ENCODE data around the gene SORBS2.
A peak's percentile ranks its signal among the peaks of the same experiment; 100 is the strongest.

The SORBS2 gene

DNA sequence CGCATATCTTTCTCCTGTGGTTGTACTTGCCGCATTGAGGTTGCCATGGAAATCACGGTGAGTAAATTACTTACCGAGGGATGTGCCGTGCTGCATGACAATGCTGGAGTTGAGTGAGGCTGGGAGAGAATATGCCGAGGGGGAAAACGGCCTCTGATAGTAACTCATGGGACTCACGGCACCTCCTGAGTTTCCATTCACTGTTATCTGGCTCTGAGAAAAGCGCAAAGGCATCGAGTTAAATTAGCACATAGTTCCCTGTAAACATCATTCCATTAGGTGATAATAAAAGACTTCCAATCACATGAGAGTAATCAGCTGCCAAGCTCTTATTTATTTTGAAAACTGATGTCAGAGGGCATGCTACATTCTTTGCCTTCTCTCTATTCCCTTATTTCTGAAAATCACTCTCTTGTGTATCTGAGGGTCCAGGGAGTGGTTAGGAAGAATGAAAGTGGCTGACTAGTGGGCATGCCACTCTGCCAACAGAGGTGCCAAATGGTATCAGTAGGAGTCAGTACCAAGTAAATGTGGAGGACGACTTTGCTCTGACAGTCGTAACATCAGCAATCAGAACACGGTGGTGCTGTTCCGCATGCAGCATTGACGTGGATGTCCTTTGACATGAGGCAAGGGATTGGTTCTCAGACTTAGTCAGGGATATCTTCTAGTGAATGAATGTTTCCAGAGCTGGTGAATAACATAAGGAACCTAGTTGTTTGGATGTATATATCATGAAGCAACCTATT is 149.8 kb downstream of the SORBS2 start:
- no peak overlapping the region for H3K4me3 ChIP-seq
- no peak overlapping the region for H3K27ac ChIP-seq

- no peak overlapping the region for H3K27ac ChIP-seq
- no peak overlapping the region for H3K4me3 ChIP-seq
Measured at GRCh38 chr4:185660340-185660739, 151.7 kb downstream of the SORBS2 start.

DNA sequence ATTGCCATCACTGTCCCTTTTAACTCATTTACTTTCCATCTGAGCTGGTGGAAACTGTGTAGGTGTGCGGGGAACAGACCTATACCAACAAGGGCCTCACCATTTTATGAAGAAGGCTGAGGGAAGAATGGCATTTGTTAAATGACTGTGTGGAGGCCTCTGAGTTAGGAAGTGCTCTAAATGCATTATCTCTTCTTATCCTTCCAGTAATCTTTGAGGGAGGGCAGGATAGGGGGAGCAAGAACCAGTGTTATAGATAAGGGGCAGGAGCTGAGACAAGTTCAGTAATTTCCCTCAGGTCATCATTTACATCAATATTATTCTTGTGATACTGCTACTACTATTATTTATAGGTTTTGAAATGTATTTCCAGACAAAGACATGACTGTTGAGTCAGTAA is 154.3 kb downstream of the SORBS2 start:
- Histone ChIP-seq H3K27ac (peak overlapping the region in 1 of 21 experiments; percentile 19), H3K4me3 (no peak overlapping the region)

GRCh38 chr4:185657183-185657582 is 154.8 kb downstream of the SORBS2 start:
- Histone ChIP-seq H3K27ac (peak overlapping the region in 1 of 21 experiments; percentile 51), H3K4me3 (no peak overlapping the region)

DNA sequence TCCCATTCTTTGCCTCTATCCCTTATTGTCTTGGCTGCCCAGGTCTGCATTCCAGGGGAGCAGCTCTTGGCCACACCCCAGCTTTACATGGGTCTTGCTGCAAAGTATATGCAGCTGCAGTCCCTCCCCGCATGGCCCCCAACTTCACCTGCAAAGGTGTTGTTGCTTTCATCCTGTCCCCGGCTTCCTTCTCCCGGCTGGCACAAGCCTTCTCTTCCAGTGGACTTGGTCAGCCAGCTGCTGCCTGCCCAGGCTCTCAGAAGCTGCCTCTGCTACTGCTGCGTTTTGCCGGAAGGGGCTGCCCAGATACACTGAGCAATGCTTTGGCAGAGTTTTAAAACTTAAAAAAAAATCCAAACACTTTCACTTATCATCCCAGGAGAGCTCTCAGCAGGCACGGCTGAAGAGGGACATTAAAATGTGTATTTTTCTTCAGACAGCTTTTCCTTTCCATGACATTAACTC is 155.5 kb downstream of the SORBS2 start:
- H3K27ac ChIP-seq = peak overlapping the region in 4 of 21 experiments; percentile 12 to 51 (median 38)
- H3K4me3 ChIP-seq = peak overlapping the region in 1 of 7 experiments; percentile 3

GRCh38 chr4:185654965-185655554 is 156.9 kb downstream of the SORBS2 start:
- H3K27ac ChIP-seq = no peak overlapping the region
- H3K4me3 ChIP-seq = no peak overlapping the region

DNA sequence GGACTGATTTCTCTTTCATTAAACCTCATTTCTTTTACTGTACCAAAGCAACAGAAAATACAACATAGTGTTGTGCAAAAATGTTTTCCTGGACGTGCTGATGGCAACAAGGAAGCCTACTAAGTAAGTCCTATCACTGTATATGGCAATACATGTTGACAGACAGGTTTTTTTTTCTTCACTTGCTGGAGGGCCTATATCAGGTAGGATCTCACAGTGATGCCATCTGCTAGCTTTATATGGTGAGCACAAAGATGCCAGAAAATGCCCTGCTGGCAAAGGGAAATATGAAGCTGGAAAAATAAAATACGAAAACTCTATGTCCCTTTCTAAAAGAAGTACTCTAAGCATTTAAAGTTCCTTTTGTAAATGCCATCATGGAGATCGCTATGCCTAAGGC is 157.7 kb downstream of the SORBS2 start:
- no peak overlapping the region for H3K27ac ChIP-seq
- H3K4me3 ChIP-seq = no peak overlapping the region

- Histone ChIP-seq H3K4me3 (no peak overlapping the region), H3K27ac (no peak overlapping the region)
Measured at GRCh38 chr4:185651851-185652250, 160.1 kb downstream of the SORBS2 start.

GRCh38 chr4:185651137-185651677 is 160.8 kb downstream of the SORBS2 start:
- H3K4me3 ChIP-seq = no peak overlapping the region
- no peak overlapping the region for H3K27ac ChIP-seq

DNA sequence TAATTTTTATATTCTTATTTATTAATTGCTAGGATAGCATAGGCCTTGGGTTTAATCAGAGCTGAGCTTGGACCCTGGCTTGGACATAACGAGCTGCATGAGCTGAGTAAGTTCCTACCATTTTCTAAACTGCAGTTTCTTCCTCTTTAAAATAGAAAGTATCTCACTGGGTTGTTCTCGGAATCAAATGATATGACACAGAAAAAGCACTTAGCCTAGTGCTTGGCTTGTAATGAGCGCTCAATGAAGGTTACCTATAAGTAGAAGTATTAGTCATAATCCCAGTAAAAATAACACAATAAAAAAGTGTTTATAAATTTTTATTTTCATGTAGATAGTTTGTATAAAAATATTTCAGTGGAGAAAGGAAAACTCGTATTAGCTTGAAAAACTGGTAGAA is 163.4 kb downstream of the SORBS2 start:
- H3K27ac ChIP-seq = no peak overlapping the region
- no peak overlapping the region for H3K4me3 ChIP-seq

GRCh38 chr4:185645403-185645802 is 166.6 kb downstream of the SORBS2 start:
- H3K4me3 ChIP-seq = no peak overlapping the region
- no peak overlapping the region for H3K27ac ChIP-seq

DNA sequence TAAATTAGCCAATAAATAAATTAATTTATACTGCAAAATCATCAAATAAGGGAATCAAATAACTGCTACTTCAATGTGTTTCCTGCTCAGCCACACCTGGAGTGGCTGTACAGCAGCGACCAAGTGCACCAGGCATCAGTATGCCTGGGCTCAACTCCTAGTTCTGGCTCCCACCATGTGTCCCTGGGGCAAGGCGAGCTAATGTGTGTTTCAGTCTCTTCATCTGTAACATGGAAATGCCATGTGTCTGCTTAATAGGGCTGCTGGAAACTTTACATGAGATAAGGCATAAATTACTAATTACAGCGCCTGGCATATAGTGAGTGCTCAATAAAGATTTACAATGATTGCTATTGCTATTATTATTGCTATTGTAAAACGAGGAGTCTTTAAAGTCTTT is 167.6 kb downstream of the SORBS2 start:
- Histone ChIP-seq H3K27ac (no peak overlapping the region), H3K4me3 (no peak overlapping the region)

GRCh38 chr4:185642907-185643306 is 169.1 kb downstream of the SORBS2 start:
- Histone ChIP-seq H3K27ac (no peak overlapping the region), H3K4me3 (no peak overlapping the region)

DNA sequence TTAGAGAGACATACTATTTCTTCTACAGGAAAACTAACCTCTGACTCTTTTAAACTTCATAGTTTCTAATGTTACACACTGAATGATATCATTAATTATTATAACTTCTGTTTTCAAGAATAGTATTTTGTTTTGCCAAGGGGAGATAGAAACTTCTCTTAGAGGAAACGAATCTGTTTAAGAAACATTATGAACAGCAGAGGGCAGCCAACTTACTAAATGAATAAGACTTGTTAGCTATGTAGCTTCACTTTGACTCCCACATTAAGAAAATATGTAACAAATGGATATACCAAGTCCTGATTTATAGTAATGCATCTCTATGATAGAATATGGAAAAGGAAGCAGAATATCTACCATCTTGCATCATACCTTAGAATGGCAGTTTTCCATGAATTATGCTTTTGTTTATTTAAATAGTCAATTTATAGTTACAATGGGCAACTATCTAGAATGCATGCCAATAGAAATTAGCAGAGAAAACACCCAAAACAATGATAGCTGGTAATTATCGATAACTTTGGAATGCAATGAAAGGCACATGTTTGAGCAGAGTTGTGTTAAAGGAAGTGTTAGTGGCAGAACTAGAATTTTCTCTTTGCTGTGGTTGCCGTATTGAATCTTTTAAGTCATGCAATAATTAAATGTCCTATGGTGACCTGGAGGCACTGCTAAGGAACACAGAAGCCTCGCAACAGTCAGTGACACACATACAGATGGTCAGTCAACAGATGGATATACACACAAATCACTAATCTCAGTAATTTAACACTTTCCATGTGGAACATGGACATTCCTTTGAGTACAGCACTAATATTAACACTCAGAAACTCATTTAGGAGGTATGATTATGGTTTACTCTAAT is 171.0 kb downstream of the SORBS2 start:
- Histone ChIP-seq H3K27ac (no peak overlapping the region), H3K4me3 (no peak overlapping the region)

- Histone ChIP-seq H3K27ac (no peak overlapping the region), H3K4me3 (no peak overlapping the region)
Measured at GRCh38 chr4:185638548-185639301, 173.3 kb downstream of the SORBS2 start.

DNA sequence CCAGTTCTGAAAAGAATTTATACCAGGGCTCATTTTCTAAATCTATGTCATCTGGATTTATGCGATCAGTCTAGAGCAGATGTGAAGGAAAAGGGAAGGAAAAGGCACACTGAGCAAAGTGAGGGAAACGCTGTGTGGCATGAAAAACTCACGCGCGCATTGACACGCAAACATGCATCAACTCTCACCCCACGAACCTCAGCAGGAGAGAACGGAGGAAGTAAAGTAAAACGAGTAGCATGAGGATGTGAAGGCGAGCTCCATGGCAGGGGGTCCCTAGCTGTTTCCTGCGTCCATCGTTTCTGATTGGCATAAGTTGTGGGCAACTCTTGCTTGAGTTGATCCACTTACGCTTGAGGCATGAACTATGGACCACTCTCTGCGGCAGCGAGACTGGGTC is 173.9 kb downstream of the SORBS2 start:
- Histone ChIP-seq H3K27ac (no peak overlapping the region), H3K4me3 (no peak overlapping the region)

DNA sequence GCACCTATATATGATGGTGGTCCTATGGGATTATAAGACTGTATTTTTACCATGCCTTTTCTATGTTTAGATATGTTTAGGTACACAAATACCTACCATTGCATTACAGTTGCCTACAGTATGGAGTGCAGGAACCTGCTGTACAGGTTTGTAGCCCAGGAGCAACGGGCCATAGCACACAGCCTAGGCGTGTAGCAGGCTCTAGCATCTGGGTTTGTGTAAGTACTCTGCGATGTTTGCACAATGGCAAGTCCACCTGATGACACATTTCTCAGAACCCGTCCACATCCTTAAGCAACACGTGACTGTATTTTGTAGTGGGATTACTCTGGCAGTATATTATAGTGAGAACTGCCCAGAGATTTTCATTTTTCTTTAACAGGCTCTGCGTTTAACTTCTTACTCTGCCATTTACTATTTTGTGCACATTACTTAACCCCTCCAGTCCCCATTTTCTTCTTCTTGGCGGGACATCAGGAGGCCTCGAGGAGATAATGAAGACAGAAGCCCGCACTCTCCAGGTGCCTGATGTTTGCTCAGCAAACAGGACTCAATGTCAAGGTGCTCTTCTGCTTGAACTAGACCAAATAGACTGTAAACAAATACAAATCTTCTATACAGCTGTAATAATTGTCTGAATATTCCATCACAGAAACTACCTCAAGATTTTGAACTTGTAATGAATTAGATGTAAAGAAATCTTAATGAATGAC is 174.7 kb downstream of the SORBS2 start:
- Histone ChIP-seq H3K4me3 (no peak overlapping the region), H3K27ac (no peak overlapping the region)

DNA sequence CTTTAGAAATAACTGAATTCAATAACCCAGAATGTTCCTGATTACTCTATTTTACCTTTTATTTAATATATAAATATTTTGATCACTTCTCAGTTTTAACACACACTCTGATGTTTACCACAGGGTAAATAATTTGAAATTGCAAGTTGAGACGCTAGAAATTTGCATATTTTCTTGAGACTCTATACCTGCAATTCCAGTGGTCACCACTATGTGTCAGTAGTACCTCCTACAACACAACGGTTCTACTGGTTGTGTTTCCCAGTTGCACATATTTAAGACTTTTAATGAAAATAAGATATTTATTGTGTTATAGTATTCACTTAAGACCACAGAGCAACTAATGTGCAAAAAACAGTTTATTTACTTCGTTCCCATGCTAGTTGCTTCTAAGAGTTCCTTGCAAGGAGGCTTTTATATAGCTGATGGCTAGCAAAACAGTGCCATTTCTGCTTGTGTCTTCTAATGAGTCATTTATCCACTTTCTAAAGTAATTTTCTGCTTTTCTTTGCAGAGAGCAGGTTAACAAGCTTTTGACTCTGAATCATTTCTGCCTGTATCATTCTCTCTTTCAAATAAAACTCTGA is 177.8 kb downstream of the SORBS2 start:
- Histone ChIP-seq H3K27ac (no peak overlapping the region), H3K4me3 (no peak overlapping the region)

DNA sequence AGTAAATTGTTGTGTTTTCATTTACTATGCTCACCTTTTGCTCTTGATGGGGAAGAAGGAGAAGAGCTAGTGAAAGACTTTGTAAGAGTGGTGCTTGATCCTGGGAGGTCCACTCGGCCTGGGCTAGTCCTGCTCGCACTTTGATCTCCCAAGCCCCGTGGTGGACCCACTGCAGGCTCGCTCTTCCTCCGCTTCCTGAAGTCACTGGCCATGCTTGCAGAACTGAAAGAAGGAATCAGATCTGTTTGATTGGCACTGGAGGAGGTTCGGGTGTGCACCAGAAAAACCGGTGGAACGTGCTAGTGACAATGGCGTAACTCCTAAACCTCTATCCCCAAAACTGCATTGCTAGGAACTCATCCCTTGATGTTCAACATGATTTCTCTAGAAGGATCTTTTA is 185.2 kb downstream of the SORBS2 start:
- Histone ChIP-seq H3K4me3 (peak overlapping the region in 1 of 7 experiments; percentile 17), H3K27ac (no peak overlapping the region)

Data from skin epidermis (tissue), 12 donors.